ENCODE data around the gene HS2ST1.
"Not testable (repeated sequence)": the region's sequence is repeated elsewhere in the genome, so short reads cannot be mapped to it uniquely, and the experiment has no call there.

The HS2ST1 gene

GRCh38 chr1:86975993-86976550 is 61.6 kb downstream of the HS2ST1 start:
- no peak for DNase-seq

- DNase-seq: no peak
Measured at GRCh38 chr1:86976664-86977063, 62.2 kb downstream of the HS2ST1 start.

GRCh38 chr1:86981482-86982213 is 67.2 kb downstream of the HS2ST1 start:
- no peak for DNase-seq

- DNase-seq: not testable (repeated sequence)
Measured at GRCh38 chr1:86983677-86984076, 69.2 kb downstream of the HS2ST1 start.

- DNase-seq: no peak
Measured at GRCh38 chr1:86987446-86987845, 73.0 kb downstream of the HS2ST1 start.

- no peak for DNase-seq
Measured at GRCh38 chr1:86988835-86989234, 74.4 kb downstream of the HS2ST1 start.

- not testable (repeated sequence) for DNase-seq
Measured at GRCh38 chr1:86989690-86990089, 75.3 kb downstream of the HS2ST1 start.

GRCh38 chr1:86990826-86991225 is 76.4 kb downstream of the HS2ST1 start:
- no peak for DNase-seq

- no peak for DNase-seq
Measured at GRCh38 chr1:86991549-86992186, 77.2 kb downstream of the HS2ST1 start.

- no peak for DNase-seq
Measured at GRCh38 chr1:86992861-86993260, 78.4 kb downstream of the HS2ST1 start.

- DNase-seq: no peak
Measured at GRCh38 chr1:86993269-86993985, 79.0 kb downstream of the HS2ST1 start.

- no peak for DNase-seq
Measured at GRCh38 chr1:86994061-86994460, 79.6 kb downstream of the HS2ST1 start.

- DNase-seq: no peak
Measured at GRCh38 chr1:86997538-86997937, 83.1 kb downstream of the HS2ST1 start.

GRCh38 chr1:86998280-86998679 is 83.8 kb downstream of the HS2ST1 start:
- no peak for DNase-seq

- DNase-seq: no peak
Measured at GRCh38 chr1:86998727-86999126, 84.3 kb downstream of the HS2ST1 start.

GRCh38 chr1:87000460-87000859 is 86.0 kb downstream of the HS2ST1 start:
- DNase-seq: no peak

- DNase-seq: no peak
Measured at GRCh38 chr1:87004857-87005256, 90.4 kb downstream of the HS2ST1 start.

- no peak for DNase-seq
Measured at GRCh38 chr1:87007323-87007722, 92.9 kb downstream of the HS2ST1 start.

GRCh38 chr1:87013385-87013784 is 99.0 kb downstream of the HS2ST1 start:
- DNase-seq: not testable (repeated sequence)

- DNase-seq: no peak
Measured at GRCh38 chr1:87017998-87018672, 103.7 kb downstream of the HS2ST1 start.

- no peak for DNase-seq
Measured at GRCh38 chr1:87023326-87023725, 108.9 kb downstream of the HS2ST1 start.

- no peak for DNase-seq
Measured at GRCh38 chr1:87024936-87025540, 110.6 kb downstream of the HS2ST1 start.

- not testable (repeated sequence) for DNase-seq
Measured at GRCh38 chr1:87027561-87027960, 113.1 kb downstream of the HS2ST1 start.
